ENCODE results near the gene ICA1. TPM values are rescaled to one million over a fixed set of nuclear protein-coding genes. Genes with fewer than 3 reads are reported as not detected.

The ICA1 gene
- total RNA-seq, 1 donor = 2.2 TPM

DNA sequence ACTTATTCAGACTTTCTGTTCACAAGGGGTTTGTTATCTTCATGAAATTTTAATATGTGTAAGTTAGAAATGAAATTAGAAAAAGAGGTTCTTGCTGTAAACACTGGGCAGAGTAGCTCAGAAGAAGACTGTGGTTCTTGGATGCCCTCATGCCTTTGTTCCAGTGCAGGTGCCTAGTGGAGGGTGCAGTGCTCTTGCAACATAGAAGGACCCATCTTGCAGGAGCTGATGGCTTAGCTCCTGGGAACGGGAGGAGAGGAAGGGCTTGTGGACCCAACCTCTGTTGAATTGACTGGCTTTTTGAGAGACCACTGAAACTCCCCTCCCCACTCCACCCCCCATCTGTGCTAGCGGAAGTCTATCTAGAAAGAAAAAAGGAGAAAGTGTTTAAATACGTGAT, 176.5 kb downstream of the ICA1 start:
- Histone ChIP-seq H2AFZ (ENCODE audit: low read length) (no peak overlapping the region), H3K4me3 (ENCODE audit: insufficient read depth, low read length) (no peak overlapping the region), H3K27me3 (ENCODE audit: insufficient read depth, low read length) (no peaks in the 10 kb centered on the region), H3K79me2 (ENCODE audit: insufficient read depth, low read length) (no peaks in the 10 kb centered on the region), H3K36me3 (ENCODE audit: insufficient read depth, low read length) (no peaks in the 10 kb centered on the region), H3K9me3 (ENCODE audit: low read depth, low read length) (no peaks in the 10 kb centered on the region), H3K4me2 (ENCODE audit: insufficient read depth, low read length) (no peak overlapping the region), H4K20me1 (ENCODE audit: insufficient read depth, low read length) (no peaks in the 10 kb centered on the region), H3K27ac (ENCODE audit: low read depth, low read length) (no peak overlapping the region), H3K4me1 (ENCODE audit: insufficient read depth, low read length) (no peaks in the 10 kb centered on the region)
- no peak for DNase-seq (ENCODE audit: insufficient read length, low spot score, missing footprints)
- TF ChIP-seq, protein P1, sequence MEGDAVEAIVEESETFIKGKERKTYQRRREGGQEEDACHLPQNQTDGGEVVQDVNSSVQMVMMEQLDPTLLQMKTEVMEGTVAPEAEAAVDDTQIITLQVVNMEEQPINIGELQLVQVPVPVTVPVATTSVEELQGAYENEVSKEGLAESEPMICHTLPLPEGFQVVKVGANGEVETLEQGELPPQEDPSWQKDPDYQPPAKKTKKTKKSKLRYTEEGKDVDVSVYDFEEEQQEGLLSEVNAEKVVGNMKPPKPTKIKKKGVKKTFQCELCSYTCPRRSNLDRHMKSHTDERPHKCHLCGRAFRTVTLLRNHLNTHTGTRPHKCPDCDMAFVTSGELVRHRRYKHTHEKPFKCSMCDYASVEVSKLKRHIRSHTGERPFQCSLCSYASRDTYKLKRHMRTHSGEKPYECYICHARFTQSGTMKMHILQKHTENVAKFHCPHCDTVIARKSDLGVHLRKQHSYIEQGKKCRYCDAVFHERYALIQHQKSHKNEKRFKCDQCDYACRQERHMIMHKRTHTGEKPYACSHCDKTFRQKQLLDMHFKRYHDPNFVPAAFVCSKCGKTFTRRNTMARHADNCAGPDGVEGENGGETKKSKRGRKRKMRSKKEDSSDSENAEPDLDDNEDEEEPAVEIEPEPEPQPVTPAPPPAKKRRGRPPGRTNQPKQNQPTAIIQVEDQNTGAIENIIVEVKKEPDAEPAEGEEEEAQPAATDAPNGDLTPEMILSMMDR (IDR thresholded peaks at IDR 0.05; ENCODE audit: extremely low read depth, low read depth, low read length) = no peak

DNA sequence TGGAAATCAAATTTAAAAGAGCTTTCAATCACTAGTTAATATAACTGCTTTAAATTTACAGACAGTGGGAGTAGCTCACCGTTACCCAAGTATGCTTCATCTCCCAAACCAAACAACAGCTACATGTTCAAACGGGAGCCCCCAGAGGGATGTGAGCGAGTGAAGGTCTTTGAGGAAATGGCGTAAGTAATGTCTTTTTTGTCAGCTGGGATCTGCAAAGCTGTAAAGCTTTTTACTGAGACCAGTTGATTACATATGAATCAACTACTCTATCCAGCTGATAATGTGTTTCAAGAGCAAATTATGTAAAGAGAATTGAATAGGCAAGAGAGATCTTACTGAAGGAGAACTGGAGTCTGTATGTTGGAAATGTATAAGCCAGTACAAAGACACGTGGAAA, 177.1 kb downstream of the ICA1 start:
- H3K79me2 ChIP-seq (ENCODE audit: insufficient read depth, low read length) = no peaks in the 10 kb centered on the region
- H3K4me3 ChIP-seq (ENCODE audit: insufficient read depth, low read length) = no peak overlapping the region
- H3K27me3 ChIP-seq (ENCODE audit: insufficient read depth, low read length) = no peaks in the 10 kb centered on the region
- H3K27ac ChIP-seq (ENCODE audit: low read depth, low read length) = no peak overlapping the region
- no peaks in the 10 kb centered on the region for H4K20me1 ChIP-seq (ENCODE audit: insufficient read depth, low read length)
- DNase-seq (ENCODE audit: insufficient read length, low spot score, missing footprints) = no peak
- no peaks in the 10 kb centered on the region for H3K4me1 ChIP-seq (ENCODE audit: insufficient read depth, low read length)
- no peak overlapping the region for H3K4me2 ChIP-seq (ENCODE audit: insufficient read depth, low read length)
- no peaks in the 10 kb centered on the region for H3K9me3 ChIP-seq (ENCODE audit: low read depth, low read length)
- H2AFZ ChIP-seq (ENCODE audit: low read length) = no peak overlapping the region
- TF ChIP-seq, protein P1 (IDR thresholded peaks at IDR 0.05; ENCODE audit: extremely low read depth, low read depth, low read length) = no peak
- no peaks in the 10 kb centered on the region for H3K36me3 ChIP-seq (ENCODE audit: insufficient read depth, low read length)

DNA sequence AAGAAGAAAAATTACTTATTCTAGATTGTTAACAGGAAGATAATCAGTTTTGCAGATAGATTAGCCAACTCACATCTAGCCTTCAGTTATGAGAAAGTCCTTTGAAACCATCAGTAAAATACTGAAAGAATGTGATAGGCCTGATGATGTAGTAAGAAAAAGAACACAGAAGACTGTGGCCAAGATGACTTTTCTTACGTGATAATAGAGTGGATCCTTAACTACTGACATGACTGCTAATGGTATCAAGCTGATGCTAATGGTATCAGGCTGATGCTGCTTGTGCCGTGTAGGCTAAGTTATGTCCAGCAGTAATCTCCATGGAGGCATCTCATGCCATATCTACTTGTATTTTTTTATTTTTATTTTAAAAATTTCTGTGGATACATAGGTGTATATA, 179.2 kb downstream of the ICA1 start:
- no peaks in the 10 kb centered on the region for H3K9me3 ChIP-seq (ENCODE audit: low read depth, low read length)

DNA sequence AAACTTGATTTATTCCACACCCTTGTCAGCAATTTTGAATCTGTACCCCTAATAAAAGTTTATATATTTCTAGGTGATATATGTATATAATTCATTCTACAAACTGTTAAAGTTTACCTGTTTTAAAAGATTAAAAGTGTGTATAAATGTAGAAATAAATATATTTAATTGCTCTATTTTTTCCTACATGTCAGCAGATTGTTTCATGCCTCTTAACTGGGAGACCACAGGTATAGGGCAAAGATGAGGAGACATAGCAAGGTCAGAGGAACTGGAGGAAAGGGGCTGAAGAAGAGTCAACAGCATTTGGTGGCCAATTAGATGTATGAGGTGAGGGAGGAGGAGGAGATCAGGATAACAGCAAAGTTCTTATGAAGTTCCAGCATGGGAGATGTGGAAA, 183.5 kb downstream of the ICA1 start:
- H4K20me1 ChIP-seq (ENCODE audit: insufficient read depth, low read length) = no peaks in the 10 kb centered on the region
- H3K79me2 ChIP-seq (ENCODE audit: insufficient read depth, low read length) = no peaks in the 10 kb centered on the region
- no peak overlapping the region for H3K4me2 ChIP-seq (ENCODE audit: insufficient read depth, low read length)
- TF ChIP-seq, protein P1 (IDR thresholded peaks at IDR 0.05; ENCODE audit: extremely low read depth, low read depth, low read length) = no peak
- H3K4me3 ChIP-seq (ENCODE audit: insufficient read depth, low read length) = no peak overlapping the region
- H3K27ac ChIP-seq (ENCODE audit: low read depth, low read length) = no peak overlapping the region
- no peak for DNase-seq (ENCODE audit: insufficient read length, low spot score, missing footprints)
- H3K4me1 ChIP-seq (ENCODE audit: insufficient read depth, low read length) = no peaks in the 10 kb centered on the region
- H3K9me3 ChIP-seq (ENCODE audit: low read depth, low read length) = no peaks in the 10 kb centered on the region
- H3K27me3 ChIP-seq (ENCODE audit: insufficient read depth, low read length) = no peaks in the 10 kb centered on the region
- no peak overlapping the region for H2AFZ ChIP-seq (ENCODE audit: low read length)
- no peaks in the 10 kb centered on the region for H3K36me3 ChIP-seq (ENCODE audit: insufficient read depth, low read length)

More for the DNA sequence above, 179.2 kb downstream of the ICA1 start:
- Histone ChIP-seq H2AFZ (ENCODE audit: low read length) (no peak overlapping the region), H3K27me3 (ENCODE audit: insufficient read depth, low read length) (no peaks in the 10 kb centered on the region), H3K27ac (ENCODE audit: low read depth, low read length) (no peak overlapping the region), H3K4me1 (ENCODE audit: insufficient read depth, low read length) (no peaks in the 10 kb centered on the region), H4K20me1 (ENCODE audit: insufficient read depth, low read length) (no peaks in the 10 kb centered on the region), H3K36me3 (ENCODE audit: insufficient read depth, low read length) (no peaks in the 10 kb centered on the region), H3K4me3 (ENCODE audit: insufficient read depth, low read length) (no peak overlapping the region), H3K4me2 (ENCODE audit: insufficient read depth, low read length) (no peak overlapping the region), H3K79me2 (ENCODE audit: insufficient read depth, low read length) (no peaks in the 10 kb centered on the region)
- no peak for DNase-seq (ENCODE audit: insufficient read length, low spot score, missing footprints)
- TF ChIP-seq, protein P1 (IDR thresholded peaks at IDR 0.05; ENCODE audit: extremely low read depth, low read depth, low read length) = no peak
